OCI-LY7 (cell line): ENCODE data around the gene PPP2R1B.

ENCODE experiments used
- CTCF ChIP-seq: fragments of 200-600 bp; sonication (generic); conservative IDR thresholded peaks from 2 replicates; pipeline ENCODE4 v1.5.1; 2014; ENCODE audit warnings: mild to moderate bottlenecking, antibody characterized with exemption, low read length, moderate library complexity, mixed read lengths
- EZH2phosphoT487 ChIP-seq: fragments of 200-600 bp; sonication (generic); IDR thresholded peaks from 2 replicates; pipeline ENCODE4 v1.6.1; 2018; ENCODE audit warnings: low read depth, borderline replicate concordance, mild to moderate bottlenecking, mixed run types, antibody characterized with exemption, low read length, moderate library complexity, mixed read lengths

- no peak for TF ChIP-seq CTCF
- no peak for TF ChIP-seq EZH2phosphoT487
Observed at GRCh38 chr11:111737444-111738210, 28.6 kb downstream of the PPP2R1B start.
